Measurements from ENCODE around the gene DVL2.

The DVL2 gene

DNA sequence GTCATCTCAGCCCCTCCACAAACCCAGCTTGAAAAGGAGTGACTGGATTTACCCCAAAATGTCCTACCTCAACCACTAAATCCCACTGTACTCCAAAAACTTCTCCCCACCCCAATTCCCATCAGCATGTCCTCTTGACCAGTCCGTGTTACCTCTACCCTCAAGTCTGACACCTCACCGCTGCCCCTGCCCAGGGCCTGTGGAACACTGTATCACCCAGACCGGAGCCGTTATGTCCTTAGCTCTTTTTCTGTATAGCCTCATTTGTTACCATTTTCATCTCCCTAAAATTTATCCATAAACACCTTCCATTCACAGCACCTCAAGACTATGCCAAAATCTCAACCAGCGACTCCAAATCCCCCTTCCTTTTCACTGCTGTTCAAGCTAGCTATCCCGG lies 2.5 kb upstream of the DVL2 start:
- TF ChIP-seq, protein P1, sequence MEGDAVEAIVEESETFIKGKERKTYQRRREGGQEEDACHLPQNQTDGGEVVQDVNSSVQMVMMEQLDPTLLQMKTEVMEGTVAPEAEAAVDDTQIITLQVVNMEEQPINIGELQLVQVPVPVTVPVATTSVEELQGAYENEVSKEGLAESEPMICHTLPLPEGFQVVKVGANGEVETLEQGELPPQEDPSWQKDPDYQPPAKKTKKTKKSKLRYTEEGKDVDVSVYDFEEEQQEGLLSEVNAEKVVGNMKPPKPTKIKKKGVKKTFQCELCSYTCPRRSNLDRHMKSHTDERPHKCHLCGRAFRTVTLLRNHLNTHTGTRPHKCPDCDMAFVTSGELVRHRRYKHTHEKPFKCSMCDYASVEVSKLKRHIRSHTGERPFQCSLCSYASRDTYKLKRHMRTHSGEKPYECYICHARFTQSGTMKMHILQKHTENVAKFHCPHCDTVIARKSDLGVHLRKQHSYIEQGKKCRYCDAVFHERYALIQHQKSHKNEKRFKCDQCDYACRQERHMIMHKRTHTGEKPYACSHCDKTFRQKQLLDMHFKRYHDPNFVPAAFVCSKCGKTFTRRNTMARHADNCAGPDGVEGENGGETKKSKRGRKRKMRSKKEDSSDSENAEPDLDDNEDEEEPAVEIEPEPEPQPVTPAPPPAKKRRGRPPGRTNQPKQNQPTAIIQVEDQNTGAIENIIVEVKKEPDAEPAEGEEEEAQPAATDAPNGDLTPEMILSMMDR (IDR thresholded peaks at IDR 0.05; ENCODE audit: unreplicated experiment in 3 of 3): no peak
- peaks cover 57% of the 10 kb centered on the region for H3K4me1 Mint-ChIP-seq
- peak overlapping the region; percentile 96 to 100 (median 96) for H3K4me3 Mint-ChIP-seq
- H3K27me3 Mint-ChIP-seq (ENCODE audit: low read depth): no peaks in the 10 kb centered on the region
- H3K36me3 Mint-ChIP-seq (ENCODE audit: low read depth): peaks cover 54% of the 10 kb centered on the region
- no peaks in the 10 kb centered on the region for H3K9me3 Mint-ChIP-seq
- H3K27ac Mint-ChIP-seq: peak overlapping the region; percentile 99

DNA sequence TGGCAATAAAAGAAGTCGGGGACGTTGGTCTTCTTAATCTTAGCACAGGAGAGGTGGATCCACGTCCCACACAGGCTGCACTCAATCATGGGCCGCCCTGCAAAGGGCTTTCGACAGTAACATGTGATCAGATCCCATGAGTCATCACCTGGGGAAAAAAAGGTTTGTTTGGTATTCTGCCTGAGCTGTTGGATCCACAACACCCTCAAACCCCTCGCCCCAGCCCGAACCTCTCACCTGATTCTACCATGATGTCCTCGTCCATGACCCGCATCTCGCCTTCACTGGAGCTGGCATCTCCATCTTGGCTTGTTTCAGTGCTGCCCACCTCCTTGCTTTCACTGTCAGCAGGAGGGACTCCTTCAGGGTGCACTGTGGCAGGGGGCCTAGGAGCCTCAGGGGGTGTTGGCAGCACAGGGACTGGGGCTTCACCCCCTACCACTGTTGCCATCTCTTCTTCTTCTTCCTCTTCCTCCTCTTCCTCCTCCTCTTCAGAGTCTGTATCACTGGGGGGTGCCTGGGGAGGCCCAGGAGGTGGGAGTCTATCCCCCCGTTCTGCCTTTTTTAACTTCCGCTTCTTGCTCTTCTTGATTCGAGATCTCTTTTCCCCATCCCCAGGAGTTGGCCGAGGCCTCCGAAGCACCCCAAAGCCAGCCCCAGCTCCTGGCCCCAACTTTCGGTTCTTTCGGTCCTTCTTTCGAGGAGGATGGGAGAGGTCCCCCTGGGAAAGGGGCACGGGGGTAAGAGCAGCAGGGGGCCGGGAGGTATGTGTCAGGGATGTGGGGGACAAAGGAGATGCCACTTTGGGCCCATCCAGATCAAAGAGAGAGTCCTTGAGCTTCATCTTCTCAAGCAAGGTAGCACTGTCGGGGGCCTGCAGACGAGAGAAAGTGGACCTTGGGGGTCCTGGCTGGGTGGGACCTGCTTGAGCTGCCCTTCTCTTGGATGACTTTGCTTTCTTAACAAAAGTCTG lies 1.7 kb upstream of the DVL2 start:
- H3K9me3 Mint-ChIP-seq: no peaks in the 10 kb centered on the region
- no peaks in the 10 kb centered on the region for H3K27me3 Mint-ChIP-seq (ENCODE audit: low read depth)
- peaks cover 50% of the 10 kb centered on the region for H3K4me1 Mint-ChIP-seq

DNA sequence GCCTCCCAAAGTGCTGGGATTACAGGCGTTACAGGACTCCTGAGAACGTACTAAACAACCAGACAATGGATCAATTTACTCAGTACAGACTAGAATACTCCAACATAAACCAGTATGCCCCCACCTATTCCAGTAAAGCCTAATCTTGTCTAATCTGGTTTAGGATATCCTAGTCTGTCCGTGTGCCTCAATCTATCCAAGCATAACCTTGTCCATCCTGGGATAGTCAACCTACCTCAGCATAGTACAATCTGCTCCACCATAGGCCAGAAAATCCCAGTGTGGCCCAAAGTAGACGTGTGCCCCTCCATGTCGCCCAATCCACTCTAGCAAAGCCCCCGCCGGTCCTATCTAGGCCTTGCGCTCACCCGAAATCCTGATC lies 625 bp downstream of the DVL2 start:
- peaks cover 55% of the 10 kb centered on the region for H3K36me3 Mint-ChIP-seq (ENCODE audit: low read depth)
- H3K27ac Mint-ChIP-seq: peak overlapping the region; percentile 96 to 99 (median 98)
- H3K4me1 Mint-ChIP-seq: peaks cover 35% of the 10 kb centered on the region
- TF ChIP-seq, protein P1 (IDR thresholded peaks at IDR 0.05; ENCODE audit: unreplicated experiment in 3 of 3): no peak
- H3K4me3 Mint-ChIP-seq: peak overlapping the region; percentile 96 to 100 (median 96)
- H3K27me3 Mint-ChIP-seq (ENCODE audit: low read depth): no peaks in the 10 kb centered on the region
- no peaks in the 10 kb centered on the region for H3K9me3 Mint-ChIP-seq

More for the DNA sequence above, 1.7 kb upstream of the DVL2 start:
- H3K27ac Mint-ChIP-seq: peak overlapping the region; percentile 62 to 99 (median 99)
- TF ChIP-seq, protein P1 (IDR thresholded peaks at IDR 0.05; ENCODE audit: unreplicated experiment in 3 of 3): no peak
- peaks cover 47% of the 10 kb centered on the region for H3K36me3 Mint-ChIP-seq (ENCODE audit: low read depth)
- H3K4me3 Mint-ChIP-seq: peak overlapping the region; percentile 96 to 100 (median 96)

DNA sequence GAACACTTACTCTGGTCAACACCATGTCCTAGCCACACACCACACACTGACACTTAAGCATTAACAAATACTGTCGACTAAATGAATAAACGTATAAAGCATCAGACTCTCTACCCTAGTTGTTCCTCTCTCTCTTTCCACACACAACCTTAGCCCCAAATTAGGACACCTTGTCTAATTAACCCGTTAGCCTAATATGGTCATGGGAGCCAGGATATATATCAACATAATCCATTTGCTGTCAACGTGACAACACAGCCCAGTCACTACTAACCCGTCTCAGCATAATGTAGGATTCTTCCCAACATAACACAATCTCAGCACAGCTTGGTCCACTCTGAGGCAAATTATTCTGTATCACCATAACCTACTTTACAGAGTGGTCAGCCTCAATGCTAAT lies 2.2 kb downstream of the DVL2 start:
- H3K27ac Mint-ChIP-seq: peak overlapping the region in 2 of 3 experiments; percentile 23 to 25
- H3K4me1 Mint-ChIP-seq: peaks cover 31% of the 10 kb centered on the region
- H3K9me3 Mint-ChIP-seq: no peaks in the 10 kb centered on the region
- peaks cover 64% of the 10 kb centered on the region for H3K36me3 Mint-ChIP-seq (ENCODE audit: low read depth)
- TF ChIP-seq, protein P1 (IDR thresholded peaks at IDR 0.05; ENCODE audit: unreplicated experiment in 3 of 3): no peak
- peak overlapping the region; percentile 53 to 100 (median 68) for H3K4me3 Mint-ChIP-seq
- no peaks in the 10 kb centered on the region for H3K27me3 Mint-ChIP-seq (ENCODE audit: low read depth)

DNA sequence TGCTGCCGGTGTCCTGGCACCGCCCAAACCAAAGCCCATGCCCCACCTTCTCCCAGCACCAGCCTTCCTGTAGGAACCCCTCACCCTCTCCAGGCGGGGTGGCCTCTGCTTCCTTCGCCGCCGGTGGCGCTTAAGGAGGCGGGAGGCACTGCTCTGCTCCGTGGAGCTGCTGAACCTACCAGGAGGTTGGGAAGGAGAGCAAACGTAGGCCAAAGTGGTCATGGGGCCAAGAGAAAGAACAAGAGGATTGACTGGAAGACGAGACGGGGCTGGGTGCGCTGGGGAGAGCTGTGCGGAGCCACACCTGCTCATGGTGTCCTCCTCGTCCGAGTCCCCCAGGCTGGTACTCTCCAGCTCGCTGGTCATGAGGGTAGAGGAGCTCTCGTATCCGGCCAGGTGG lies 4.8 kb downstream of the DVL2 start:
- peaks cover 41% of the 10 kb centered on the region for H3K36me3 Mint-ChIP-seq (ENCODE audit: low read depth)
- no peaks in the 10 kb centered on the region for H3K9me3 Mint-ChIP-seq
- H3K4me3 Mint-ChIP-seq: peak overlapping the region in 2 of 3 experiments; percentile 40 to 59
- TF ChIP-seq, protein P1 (IDR thresholded peaks at IDR 0.05; ENCODE audit: unreplicated experiment in 3 of 3): no peak
- no peaks in the 10 kb centered on the region for H3K27me3 Mint-ChIP-seq (ENCODE audit: low read depth)
- no peak overlapping the region for H3K27ac Mint-ChIP-seq
- peaks cover 20% of the 10 kb centered on the region for H3K4me1 Mint-ChIP-seq
